ENCODE measurements around the gene WDR6. TPM values are rescaled to one million over a fixed set of nuclear protein-coding genes. Genes with fewer than 3 reads are reported as not detected.

WDR6 gene
- total RNA-seq, 3 donors from 2014 or later (not counting 1 experiment from before 2014, with no cell fraction given), result 113 to 167 (median 129) TPM

GRCh38 chr3:49026536-49026935 lies 19.3 kb downstream of the WDR6 start:
- H3K4me3 ChIP-seq (ENCODE audit: low read length), result no peak overlapping the region
- Mint-ChIP-seq H3K9me3 (no peaks in the 10 kb centered on the region), H3K4me3 (no peak overlapping the region), H3K4me1 (peaks cover 34 to 47% of the 10 kb centered on the region in 2 donors), H3K36me3 (peaks cover 4% of the 10 kb centered on the region), H3K27me3 (ENCODE audit: low read depth in 2 of 2) (no peaks in the 10 kb centered on the region), H3K27ac (peak overlapping the region in 1 of 2 donors; percentile 99)
- no peak for ATAC-seq
- intact Hi-C loops (cut with micrococcal nuclease), result no loop called here
- DNase-seq, result peak in 1 of 2 donors; percentile 8
- H3K27me3 ChIP-seq (ENCODE audit: control insufficient read depth, insufficient read depth, low read length), result no peaks in the 10 kb centered on the region
- H3K9me3 ChIP-seq (ENCODE audit: control insufficient read depth, insufficient read depth, low read length), result no peaks in the 10 kb centered on the region
- H3K36me3 ChIP-seq (ENCODE audit: control insufficient read depth, insufficient read depth, low read length), result peaks cover 41% of the 10 kb centered on the region
- 88% methylated on average over 3 of the region's 3 CpGs for WGBS (ENCODE audit: insufficient coverage)
- peaks cover 25% of the 10 kb centered on the region for H3K4me1 ChIP-seq (ENCODE audit: control insufficient read depth, insufficient read depth, low read length)
- no peak overlapping the region for H3K27ac ChIP-seq (ENCODE audit: low read length)
- TF ChIP-seq CTCF (IDR thresholded peaks at IDR 0.05), result no peak

GRCh38 chr3:49027634-49028033 lies 20.4 kb downstream of the WDR6 start:
- Mint-ChIP-seq H3K9me3 (no peaks in the 10 kb centered on the region), H3K27me3 (ENCODE audit: low read depth in 2 of 2) (no peaks in the 10 kb centered on the region), H3K27ac (peak overlapping the region; percentile 99 to 100), H3K4me1 (peaks cover 29 to 42% of the 10 kb centered on the region in 2 donors), H3K4me3 (peak overlapping the region; percentile 96), H3K36me3 (peaks cover 13% of the 10 kb centered on the region)
- ATAC-seq, result no peak
- no peaks in the 10 kb centered on the region for H3K9me3 ChIP-seq (ENCODE audit: control insufficient read depth, insufficient read depth, low read length)
- 94% methylated on average over 9 of the region's 9 CpGs for WGBS (ENCODE audit: insufficient coverage)
- H3K27me3 ChIP-seq (ENCODE audit: control insufficient read depth, insufficient read depth, low read length), result no peaks in the 10 kb centered on the region
- H3K27ac ChIP-seq (ENCODE audit: low read length), result no peak overlapping the region
- intact Hi-C loops (cut with micrococcal nuclease), result no loop called here
- no peak for TF ChIP-seq CTCF (IDR thresholded peaks at IDR 0.05)
- H3K36me3 ChIP-seq (ENCODE audit: control insufficient read depth, insufficient read depth, low read length), result peaks cover 52% of the 10 kb centered on the region
- peak in 1 of 2 donors; percentile 15 for DNase-seq
- peaks cover 21% of the 10 kb centered on the region for H3K4me1 ChIP-seq (ENCODE audit: control insufficient read depth, insufficient read depth, low read length)
- no peak overlapping the region for H3K4me3 ChIP-seq (ENCODE audit: low read length)

- no peak for TF ChIP-seq CTCF (IDR thresholded peaks at IDR 0.05)
- peaks cover 59% of the 10 kb centered on the region for H3K36me3 ChIP-seq (ENCODE audit: control insufficient read depth, insufficient read depth, low read length)
- 79% methylated on average over 3 of the region's 4 CpGs for WGBS (ENCODE audit: insufficient coverage)
- no peaks in the 10 kb centered on the region for H3K9me3 ChIP-seq (ENCODE audit: control insufficient read depth, insufficient read depth, low read length)
- H3K36me3 Mint-ChIP-seq, result peaks cover 13% of the 10 kb centered on the region
- intact Hi-C loops (cut with micrococcal nuclease), result no loop called here
- H3K27me3 ChIP-seq (ENCODE audit: control insufficient read depth, insufficient read depth, low read length), result no peaks in the 10 kb centered on the region
- peak overlapping the region; percentile 65 for H3K4me3 ChIP-seq (ENCODE audit: low read length)
- peak overlapping the region; percentile 96 for H3K4me3 Mint-ChIP-seq
- DNase-seq (no peak), ATAC-seq (no peak)
- H3K9me3 Mint-ChIP-seq, result no peaks in the 10 kb centered on the region
- H3K4me1 ChIP-seq (ENCODE audit: control insufficient read depth, insufficient read depth, low read length), result peaks cover 15% of the 10 kb centered on the region
- peak overlapping the region; percentile 91 for H3K27ac ChIP-seq (ENCODE audit: low read length)
- H3K27me3 Mint-ChIP-seq (ENCODE audit: low read depth in 2 of 2), result no peaks in the 10 kb centered on the region
- peaks cover 24 to 36% of the 10 kb centered on the region in 2 donors for H3K4me1 Mint-ChIP-seq
- peak overlapping the region; percentile 99 to 100 for H3K27ac Mint-ChIP-seq
Measured at GRCh38 chr3:49028298-49028672, 21.1 kb downstream of the WDR6 start.

Measured in natural killer cell (primary cell).